Right lobe of liver (tissue), 4 donors: Measurements from ENCODE around the gene LRP3.

ENCODE experiments used
- CTCF ChIP-seq, 4 donors: fragments of 200-600 bp in 3 of 4; fragments of 450-650 bp in 1 of 4; IDR thresholded peaks; one replicate each; pipeline versions ENCODE4 v1.5.1 to v1.8.0; 2016 to 2022; ENCODE audit warnings: antibody characterized with exemption in 4 of 4, mild to moderate bottlenecking in 2 of 4
- POLR2A ChIP-seq: fragments of 450-650 bp; IDR thresholded peaks from one replicate; pipeline ENCODE4 v1.6.1; 2017; ENCODE audit warnings: antibody characterized with exemption, mild to moderate bottlenecking
- donor health status: DM: no; HTN: no; CAD: no.
- donor health status: DM: no; HTN: no; CAD: no.
- donor health status: DM: no; HTN: yes; CAD: no.

- TF ChIP-seq CTCF (IDR thresholded peaks at IDR 0.05) (no peak), POLR2A (no peak)
Measured at GRCh38 chr19:33221638-33222037, 27.5 kb downstream of the LRP3 start.
